Panc1 (cell line): ENCODE measurements around the gene ANGPTL7. TPM values are rescaled to one million over a fixed set of nuclear protein-coding genes. Genes with fewer than 3 reads are reported as not detected.

Source experiments
- ATAC-seq: fragments of 200-7000 bp; cut with Tn5 transposase; 2 replicates; pipeline ENCODE4 v1.9.1; 2020; ENCODE audit warnings: mild to moderate bottlenecking, moderate library complexity
- BruUV-seq: library from RNA; stranded (reverse); fragments of 400-500 nt; replicated peaks from 2 replicates; lab custom pipeline; 2021; lab: Mats Ljungman, UMichigan
- CTCF ChIA-PET: fragments of 300-600 bp; sonication (Branson Sonifier 250); formaldehyde crosslinking; loops from one replicate; lab custom pipeline; 2022; ENCODE audit warnings: antibody characterized with exemption; lab: Charles Lee
- POLR2A ChIA-PET: fragments of 300-600 bp; sonication (Branson Sonifier 250); formaldehyde crosslinking; loops from one replicate; lab custom pipeline; 2022; ENCODE audit warnings: antibody characterized with exemption; lab: Charles Lee
- DNase-seq: peaks from one replicate; pipeline ENCODE4 v3.0.0-alpha.2; 2010; ENCODE audit warnings: low read depth, low spot score
- H3K27ac ChIP-seq: 2 replicates; pipeline ENCODE4 v1.5.1; 2011; ENCODE audit warnings: mild to moderate bottlenecking, low read length, inconsistent platforms
- H3K27me3 ChIP-seq: fragments of 200-500 bp; sonication (Bioruptor generic); 2 replicates; pipeline ENCODE4 v1.6.0; 2014; ENCODE audit warnings: low read length, inconsistent platforms; ENCODE audit not compliant: control insufficient read depth, insufficient read depth
- H3K36me3 ChIP-seq: fragments of 200-500 bp; sonication (Bioruptor generic); 2 replicates; pipeline ENCODE4 v1.5.1; 2014; ENCODE audit warnings: inconsistent platforms, mild to moderate bottlenecking, low read length, moderate library complexity; ENCODE audit not compliant: control insufficient read depth, insufficient read depth
- H3K4me1 ChIP-seq: 2 replicates; pipeline ENCODE4 v1.5.1; 2011; ENCODE audit warnings: inconsistent platforms, mild to moderate bottlenecking, low read length, moderate library complexity; ENCODE audit not compliant: control insufficient read depth, insufficient read depth
- H3K4me3 ChIP-seq, 2 experiments: 2 replicates each; pipeline ENCODE4 v1.5.1; 2011 to 2012; ENCODE audit warnings: low read depth in 2 of 2, low read length in 2 of 2, mild to moderate bottlenecking in 2 of 2, inconsistent platforms in 1 of 2, moderate library complexity in 1 of 2
- H3K9me3 ChIP-seq: fragments of 200-500 bp; sonication (Bioruptor generic); 2 replicates; pipeline ENCODE4 v1.5.1; 2014; ENCODE audit warnings: low read depth, mild to moderate bottlenecking, inconsistent platforms, low read length, moderate library complexity; ENCODE audit not compliant: control insufficient read depth, insufficient read depth
- POLR2AphosphoS5 ChIP-seq: IDR thresholded peaks from 2 replicates; pipeline ENCODE4 v1.6.1; 2012; ENCODE audit warnings: mild to moderate bottlenecking, low read depth, low read length, moderate library complexity
- SIN3A ChIP-seq: IDR thresholded peaks from 2 replicates; pipeline ENCODE4 v1.6.1; 2012; ENCODE audit warnings: low read depth, mild to moderate bottlenecking, low read length, moderate library complexity, borderline replicate concordance; ENCODE audit not compliant: insufficient read depth
- TCF7L2 ChIP-seq: IDR thresholded peaks from 2 replicates; pipeline ENCODE4 v1.6.1; 2011; ENCODE audit warnings: mild to moderate bottlenecking, low read depth, low read length, inconsistent platforms
- in situ Hi-C: cut with HindIII; loops from 2 replicates; pipeline ENCODE4 v1.10.0; 2016; ENCODE audit warnings: low sequenced_read_pairs, low pct_unique_long_range_greater_than_20kb
- intact Hi-C: fragments of 100-400 bp; cut with micrococcal nuclease; formaldehyde crosslinking; loops from one replicate; pipeline ENCODE4 v1.10.0; 2022; ENCODE audit not compliant: unreplicated experiment
- total RNA-seq: library from RNA; stranded (reverse); gene quantifications from one replicate; pipeline ENCODE4 v1.2.1, GENCODE V29; 2021; ENCODE audit not compliant: unreplicated experiment
- TF ChIP-seq, protein P1 (sequence below): fragments of 450-650 bp; IDR thresholded peaks from 2 replicates; pipeline ENCODE4 v1.5.1; 2017; ENCODE audit warnings: mild to moderate bottlenecking
- TF ChIP-seq, protein P2 (sequence below), 2 experiments: IDR thresholded peaks; 2 replicates each; pipeline ENCODE4 v1.6.1; 2011 to 2012; ENCODE audit warnings: low read depth in 2 of 2, control low read depth in 1 of 2, low read length in 1 of 2, mild to moderate bottlenecking in 1 of 2, moderate library complexity in 1 of 2; ENCODE audit not compliant: insufficient read depth in 1 of 2

Gene ANGPTL7
- total RNA-seq, 1 experiment from 2014 or later, result not detected

DNA sequence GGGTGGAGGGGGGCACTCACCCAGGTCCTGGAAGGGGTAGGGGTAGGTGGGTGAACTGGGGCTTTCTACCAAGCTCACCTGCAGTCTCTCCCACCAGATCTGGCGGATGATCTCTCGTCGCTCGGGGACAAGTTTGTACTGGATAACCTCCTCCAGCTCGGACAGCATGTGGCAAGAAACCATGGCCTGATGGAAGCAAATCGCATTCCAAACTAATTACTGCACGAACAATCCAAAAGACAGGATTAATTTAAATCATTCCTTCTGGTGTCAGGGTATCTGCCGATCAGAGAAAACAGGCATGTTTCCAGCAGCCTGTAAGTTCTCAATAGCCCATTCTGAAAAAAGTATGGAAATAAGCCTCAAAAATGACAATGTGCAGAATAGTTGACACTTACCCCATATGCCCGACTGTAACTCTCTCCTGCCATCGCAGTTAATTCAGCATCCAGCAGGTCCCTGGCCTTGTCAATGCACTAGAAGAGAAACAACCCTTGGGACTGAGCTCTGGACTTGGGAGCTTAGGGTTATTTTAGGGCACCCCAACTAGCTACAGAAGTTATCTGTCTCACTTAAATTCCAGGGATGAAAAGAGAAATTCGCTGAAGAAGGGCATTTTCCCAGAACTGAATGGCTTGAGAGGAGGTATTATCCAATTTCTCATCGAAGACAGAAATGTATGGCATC, 44.4 kb upstream of the ANGPTL7 start:
- Histone ChIP-seq H3K36me3 (peaks cover 16% of the 10 kb centered on the region), H3K27me3 (no peaks in the 10 kb centered on the region), H3K4me3 (no peak overlapping the region), H3K9me3 (no peaks in the 10 kb centered on the region), H3K4me1 (no peaks in the 10 kb centered on the region), H3K27ac (no peak overlapping the region)
- POLR2A ChIA-PET, result no interaction called here
- ATAC-seq, result no peak
- intact Hi-C loops, result no loop called here
- DNase-seq, result no peak
- in situ Hi-C loops, result no loop called here
- no TSS peak for BruUV-seq
- CTCF ChIA-PET, result no interaction called here
- no peak for TF ChIP-seq TCF7L2
- no peak for TF ChIP-seq POLR2AphosphoS5
- no peak for TF ChIP-seq SIN3A
- TF ChIP-seq, protein P1, sequence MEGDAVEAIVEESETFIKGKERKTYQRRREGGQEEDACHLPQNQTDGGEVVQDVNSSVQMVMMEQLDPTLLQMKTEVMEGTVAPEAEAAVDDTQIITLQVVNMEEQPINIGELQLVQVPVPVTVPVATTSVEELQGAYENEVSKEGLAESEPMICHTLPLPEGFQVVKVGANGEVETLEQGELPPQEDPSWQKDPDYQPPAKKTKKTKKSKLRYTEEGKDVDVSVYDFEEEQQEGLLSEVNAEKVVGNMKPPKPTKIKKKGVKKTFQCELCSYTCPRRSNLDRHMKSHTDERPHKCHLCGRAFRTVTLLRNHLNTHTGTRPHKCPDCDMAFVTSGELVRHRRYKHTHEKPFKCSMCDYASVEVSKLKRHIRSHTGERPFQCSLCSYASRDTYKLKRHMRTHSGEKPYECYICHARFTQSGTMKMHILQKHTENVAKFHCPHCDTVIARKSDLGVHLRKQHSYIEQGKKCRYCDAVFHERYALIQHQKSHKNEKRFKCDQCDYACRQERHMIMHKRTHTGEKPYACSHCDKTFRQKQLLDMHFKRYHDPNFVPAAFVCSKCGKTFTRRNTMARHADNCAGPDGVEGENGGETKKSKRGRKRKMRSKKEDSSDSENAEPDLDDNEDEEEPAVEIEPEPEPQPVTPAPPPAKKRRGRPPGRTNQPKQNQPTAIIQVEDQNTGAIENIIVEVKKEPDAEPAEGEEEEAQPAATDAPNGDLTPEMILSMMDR, result no peak
- TF ChIP-seq, protein P2, sequence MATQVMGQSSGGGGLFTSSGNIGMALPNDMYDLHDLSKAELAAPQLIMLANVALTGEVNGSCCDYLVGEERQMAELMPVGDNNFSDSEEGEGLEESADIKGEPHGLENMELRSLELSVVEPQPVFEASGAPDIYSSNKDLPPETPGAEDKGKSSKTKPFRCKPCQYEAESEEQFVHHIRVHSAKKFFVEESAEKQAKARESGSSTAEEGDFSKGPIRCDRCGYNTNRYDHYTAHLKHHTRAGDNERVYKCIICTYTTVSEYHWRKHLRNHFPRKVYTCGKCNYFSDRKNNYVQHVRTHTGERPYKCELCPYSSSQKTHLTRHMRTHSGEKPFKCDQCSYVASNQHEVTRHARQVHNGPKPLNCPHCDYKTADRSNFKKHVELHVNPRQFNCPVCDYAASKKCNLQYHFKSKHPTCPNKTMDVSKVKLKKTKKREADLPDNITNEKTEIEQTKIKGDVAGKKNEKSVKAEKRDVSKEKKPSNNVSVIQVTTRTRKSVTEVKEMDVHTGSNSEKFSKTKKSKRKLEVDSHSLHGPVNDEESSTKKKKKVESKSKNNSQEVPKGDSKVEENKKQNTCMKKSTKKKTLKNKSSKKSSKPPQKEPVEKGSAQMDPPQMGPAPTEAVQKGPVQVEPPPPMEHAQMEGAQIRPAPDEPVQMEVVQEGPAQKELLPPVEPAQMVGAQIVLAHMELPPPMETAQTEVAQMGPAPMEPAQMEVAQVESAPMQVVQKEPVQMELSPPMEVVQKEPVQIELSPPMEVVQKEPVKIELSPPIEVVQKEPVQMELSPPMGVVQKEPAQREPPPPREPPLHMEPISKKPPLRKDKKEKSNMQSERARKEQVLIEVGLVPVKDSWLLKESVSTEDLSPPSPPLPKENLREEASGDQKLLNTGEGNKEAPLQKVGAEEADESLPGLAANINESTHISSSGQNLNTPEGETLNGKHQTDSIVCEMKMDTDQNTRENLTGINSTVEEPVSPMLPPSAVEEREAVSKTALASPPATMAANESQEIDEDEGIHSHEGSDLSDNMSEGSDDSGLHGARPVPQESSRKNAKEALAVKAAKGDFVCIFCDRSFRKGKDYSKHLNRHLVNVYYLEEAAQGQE (IDR thresholded peaks at IDR 0.05; ENCODE audit: insufficient read depth in 1 of 2, low read depth in 2 of 2, low read length in 1 of 2), result no peak

DNA sequence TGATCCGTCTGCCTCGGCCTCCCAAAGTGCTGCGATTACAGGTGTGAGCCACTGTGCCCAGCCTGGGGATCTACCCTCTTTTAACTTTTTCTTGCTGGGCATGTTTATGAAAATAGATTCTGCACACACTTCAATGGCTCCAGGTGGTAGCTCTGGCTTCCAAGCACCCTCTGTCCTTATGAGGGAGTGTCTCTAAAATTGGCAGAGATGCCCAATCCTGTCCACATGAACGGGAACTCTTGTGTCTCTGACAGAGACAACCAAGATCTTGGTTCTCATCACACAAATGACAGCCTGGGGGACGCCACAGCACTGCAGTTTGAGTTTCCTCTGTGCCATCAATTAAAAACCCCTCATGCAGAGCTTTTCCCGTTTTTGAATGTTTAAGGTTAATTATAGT, 43.4 kb upstream of the ANGPTL7 start:
- Histone ChIP-seq H3K27ac (no peak overlapping the region), H3K27me3 (no peaks in the 10 kb centered on the region), H3K4me3 (no peak overlapping the region), H3K36me3 (peaks cover 16% of the 10 kb centered on the region), H3K4me1 (no peaks in the 10 kb centered on the region), H3K9me3 (no peaks in the 10 kb centered on the region)
- DNase-seq, result no peak
- TF ChIP-seq POLR2AphosphoS5 (no peak), SIN3A (no peak), TCF7L2 (no peak)
- TF ChIP-seq, protein P1, result no peak
- TF ChIP-seq, protein P2 (IDR thresholded peaks at IDR 0.05; ENCODE audit: insufficient read depth in 1 of 2, low read depth in 2 of 2, low read length in 1 of 2), result no peak
- CTCF ChIA-PET, result interaction anchor here (0.6 kb wide), 1 partner anchor 569 kb away, joined by 3 read pairs; no protein-coding TSS in a partner anchor
- intact Hi-C loops, result no loop called here
- in situ Hi-C loops, result no loop called here
- no TSS peak for BruUV-seq
- POLR2A ChIA-PET, result no interaction called here
- ATAC-seq, result no peak
